IPS-11a (cell line): Measurements from ENCODE around the gene ZFPM1.

ENCODE experiments used
- H3K4me3 ChIP-seq: one replicate; pipeline ENCODE4 v1.5.1; 2013; ENCODE audit warnings: low read depth, low read length, control low read depth

Gene ZFPM1

DNA sequence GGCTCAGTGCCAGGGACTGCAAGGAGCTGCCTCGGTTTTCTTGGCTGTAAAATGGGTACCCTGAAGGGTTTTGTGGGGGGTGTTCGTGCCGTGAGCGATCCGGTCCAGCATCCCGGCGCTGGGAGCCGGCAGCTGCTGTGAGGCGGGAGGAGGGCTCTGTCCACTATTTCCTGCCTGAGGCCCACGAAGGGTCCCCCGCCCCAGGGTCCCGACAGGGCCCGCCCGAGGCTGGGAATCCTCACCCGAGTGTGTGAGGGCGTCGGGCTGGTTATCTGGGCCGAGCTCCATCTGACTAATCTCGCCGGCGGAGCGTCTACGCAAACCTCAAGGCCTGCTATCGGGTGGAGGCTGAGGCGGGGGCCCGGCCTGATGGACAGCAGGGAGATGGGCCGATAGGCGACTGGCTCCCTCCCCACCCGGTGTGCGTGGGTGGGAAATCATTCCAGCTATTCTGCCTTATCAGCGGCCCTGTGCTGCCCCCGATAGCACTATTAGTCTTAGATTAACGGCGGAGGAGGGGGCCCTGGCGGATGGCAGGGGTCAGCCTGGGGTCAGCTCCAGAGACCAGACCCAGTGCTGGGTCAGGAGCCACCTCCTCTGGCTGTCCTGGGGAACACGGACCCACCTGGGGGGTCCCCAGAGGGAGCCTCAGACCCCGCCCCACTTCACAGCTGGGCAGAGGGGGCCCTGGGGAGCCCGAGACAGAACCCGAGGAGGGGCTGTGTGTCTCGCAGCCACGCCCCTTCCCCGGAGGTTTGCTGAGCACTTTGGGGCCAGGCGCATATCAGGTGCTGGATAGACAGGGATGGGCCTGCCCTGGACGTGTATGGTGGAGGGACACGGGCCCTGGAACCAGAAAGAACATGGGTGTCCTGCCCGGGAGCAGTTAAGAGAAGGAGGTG, 44.7 kb downstream of the ZFPM1 start:
- no peak overlapping the region for H3K4me3 ChIP-seq

DNA sequence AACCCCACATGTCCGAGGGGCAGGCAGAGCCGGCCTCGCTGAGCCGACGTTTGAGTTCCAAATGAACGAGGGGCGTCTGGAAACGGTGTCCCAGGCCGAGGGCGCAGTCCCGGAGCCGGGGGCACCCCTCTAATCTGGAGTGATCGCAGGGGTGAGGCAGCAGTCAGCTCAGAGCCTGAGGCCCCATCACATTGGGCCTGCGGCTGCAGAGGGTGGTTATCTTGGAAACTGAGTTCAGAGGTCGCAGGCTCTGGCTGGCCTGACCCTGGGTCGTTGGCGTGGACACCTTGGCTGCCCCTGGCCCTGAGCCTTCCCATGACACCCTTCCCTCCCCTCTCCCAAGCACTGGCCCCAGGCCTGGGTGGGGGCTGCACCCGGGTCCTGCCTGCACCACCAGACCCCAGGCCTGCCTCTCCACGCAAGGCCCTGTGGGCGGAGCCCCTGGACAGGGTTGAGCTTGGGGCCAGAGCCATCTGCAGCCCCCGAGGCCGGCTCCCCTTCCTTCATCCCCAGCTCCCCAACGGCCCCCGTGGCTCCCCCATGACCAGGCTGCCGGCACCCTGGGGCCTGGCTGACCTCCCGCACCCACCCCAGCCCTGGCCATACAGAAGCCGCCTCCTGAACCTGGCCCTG, 45.6 kb downstream of the ZFPM1 start:
- H3K4me3 ChIP-seq, result no peak overlapping the region

DNA sequence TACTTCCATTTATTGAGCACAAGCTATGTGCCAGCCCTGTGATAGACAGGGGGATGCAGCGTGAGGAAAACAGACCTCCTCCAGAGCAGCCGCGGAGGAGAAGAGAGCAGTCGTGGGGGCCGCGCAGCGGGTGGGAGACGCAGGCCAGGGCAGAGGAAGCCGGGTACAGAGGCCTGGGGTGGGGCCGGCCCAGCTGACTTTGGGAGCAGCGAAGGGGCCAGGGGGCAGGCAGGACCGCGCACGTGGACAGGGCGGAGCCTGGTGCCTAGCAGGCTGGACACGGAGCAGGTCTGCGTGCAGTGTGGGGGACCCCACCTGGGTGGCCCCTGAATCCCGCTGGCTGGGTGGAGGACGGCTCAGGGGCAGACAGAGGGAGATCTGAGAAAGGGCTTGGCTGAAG, 46.2 kb downstream of the ZFPM1 start:
- H3K4me3 ChIP-seq, result no peak overlapping the region

GRCh38 chr16:88499836-88500251, 46.8 kb downstream of the ZFPM1 start:
- H3K4me3 ChIP-seq, result no peak overlapping the region

DNA sequence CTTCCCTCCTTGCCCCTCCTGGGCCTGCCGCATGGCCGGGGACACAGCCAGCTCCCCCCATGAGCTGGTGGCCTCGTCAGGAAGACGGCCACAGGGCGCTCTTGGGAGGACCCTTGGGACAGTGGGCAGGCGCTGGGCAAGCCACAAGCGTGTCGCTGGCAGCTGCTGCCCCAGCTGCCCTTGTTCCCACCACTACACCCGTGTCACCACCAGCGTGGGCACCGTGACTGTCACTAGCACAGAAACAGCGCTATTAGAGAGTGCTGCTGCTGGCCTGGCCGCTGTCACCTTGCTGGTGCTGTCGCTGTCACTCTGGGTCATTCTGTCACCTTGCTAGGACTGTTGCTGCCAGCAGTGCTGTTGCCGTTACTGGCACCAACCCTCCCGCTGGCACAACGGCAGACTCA, 47.2 kb downstream of the ZFPM1 start:
- H3K4me3 ChIP-seq, result no peak overlapping the region

- H3K4me3 ChIP-seq, result no peak overlapping the region
Observed at GRCh38 chr16:88502371-88502770, 49.3 kb downstream of the ZFPM1 start.

GRCh38 chr16:88502776-88503280, 49.7 kb downstream of the ZFPM1 start:
- no peak overlapping the region for H3K4me3 ChIP-seq

GRCh38 chr16:88503374-88503770, 50.3 kb downstream of the ZFPM1 start:
- no peak overlapping the region for H3K4me3 ChIP-seq

GRCh38 chr16:88503771-88504488, 50.9 kb downstream of the ZFPM1 start:
- no peak overlapping the region for H3K4me3 ChIP-seq

DNA sequence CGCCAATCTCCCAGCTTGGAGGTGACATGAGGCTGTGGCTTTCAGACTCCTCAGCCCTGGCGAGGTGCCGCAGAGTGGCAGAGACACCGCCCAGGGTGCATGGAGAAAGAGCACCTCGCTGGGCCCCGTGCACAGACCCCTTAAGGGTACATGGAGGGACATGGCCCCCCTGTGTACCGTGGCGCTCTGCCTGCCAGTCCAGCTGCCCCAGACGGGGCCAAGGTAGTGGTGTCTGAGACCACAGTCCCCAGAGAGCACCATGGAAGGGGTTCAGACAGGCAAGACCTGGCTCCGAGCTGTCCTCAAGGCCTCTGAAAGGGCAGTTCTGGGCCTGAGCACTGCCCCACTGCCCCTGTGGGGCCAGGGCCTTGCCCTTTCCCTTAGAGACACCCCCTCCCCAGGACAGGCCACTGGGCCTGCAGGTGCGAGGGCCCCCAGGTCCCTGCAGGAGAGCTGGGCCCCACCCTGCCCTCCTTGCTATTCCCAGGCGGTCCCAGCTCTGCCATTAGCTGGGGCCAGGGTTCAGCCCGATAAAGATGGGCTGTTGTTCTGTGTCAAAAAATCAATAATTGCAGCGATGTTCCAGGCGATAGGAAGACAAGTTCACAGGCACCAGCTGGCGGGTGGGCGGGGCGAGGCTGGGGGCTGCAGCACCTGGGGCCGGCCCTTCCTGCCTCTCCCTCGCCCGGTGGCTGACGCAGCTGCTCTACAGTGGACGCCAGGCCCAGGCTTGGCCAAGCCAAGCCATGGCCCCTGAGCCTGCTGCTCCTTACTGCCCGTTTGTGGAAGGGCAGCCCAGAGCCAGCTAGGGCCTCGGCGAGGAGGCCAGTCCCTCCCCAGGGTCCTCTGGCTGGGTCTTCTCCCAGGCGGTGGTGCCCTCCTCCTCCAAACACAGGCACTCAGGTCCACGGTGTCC, 51.7 kb downstream of the ZFPM1 start:
- H3K4me3 ChIP-seq, result no peak overlapping the region

- no peak overlapping the region for H3K4me3 ChIP-seq
Observed at GRCh38 chr16:88505405-88506082, 52.5 kb downstream of the ZFPM1 start.

DNA sequence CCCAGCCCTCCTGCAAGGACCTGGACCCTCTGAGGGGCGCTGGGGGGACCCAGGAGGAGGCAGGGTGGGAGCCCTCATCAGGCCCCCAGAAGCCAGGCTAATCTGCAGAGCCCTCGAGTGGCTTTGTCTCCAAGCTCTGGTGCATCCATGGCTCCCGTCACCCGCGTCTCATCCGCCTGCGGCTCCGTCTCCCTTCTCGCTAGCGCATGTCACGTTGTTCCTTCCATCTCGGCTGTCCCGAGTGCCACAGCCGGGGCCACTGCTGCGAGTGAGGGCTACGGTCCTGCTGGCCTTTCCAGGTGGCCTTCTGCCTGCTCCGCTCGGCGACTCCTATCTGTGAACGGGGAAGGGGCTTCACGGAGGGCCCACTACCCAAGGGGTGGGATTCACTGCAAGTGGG, 53.6 kb downstream of the ZFPM1 start:
- H3K4me3 ChIP-seq, result no peak overlapping the region

- no peak overlapping the region for H3K4me3 ChIP-seq
Observed at GRCh38 chr16:88507231-88507743, 54.2 kb downstream of the ZFPM1 start.

DNA sequence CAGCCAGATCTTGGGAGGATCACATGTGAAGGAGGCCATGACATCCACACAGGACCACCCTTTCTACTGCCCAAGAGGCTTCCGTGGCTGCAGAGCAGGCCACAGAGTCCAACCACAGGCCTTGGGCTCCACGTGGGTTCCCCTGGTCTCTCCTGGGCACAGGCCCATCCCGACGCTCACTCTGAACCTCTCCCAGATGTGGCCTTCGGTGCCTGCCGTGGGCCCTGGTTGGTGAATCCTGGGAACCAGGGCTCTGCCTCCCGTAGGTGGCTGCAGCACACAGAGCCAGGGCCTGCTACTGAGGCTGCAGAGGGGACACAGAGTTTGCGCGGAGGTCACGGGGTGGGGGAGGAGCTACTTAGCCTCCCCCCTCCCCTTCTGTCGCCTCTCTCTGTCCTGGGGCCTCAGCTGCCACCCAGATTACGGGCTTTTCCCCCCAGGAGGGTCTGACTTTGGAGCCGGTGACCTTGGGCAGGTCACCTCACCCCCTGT, 55.3 kb downstream of the ZFPM1 start:
- H3K4me3 ChIP-seq, result no peak overlapping the region

- H3K4me3 ChIP-seq, result no peak overlapping the region
Observed at GRCh38 chr16:88508868-88509748, 56.0 kb downstream of the ZFPM1 start.

GRCh38 chr16:88509749-88510069, 56.6 kb downstream of the ZFPM1 start:
- H3K4me3 ChIP-seq, result no peak overlapping the region

DNA sequence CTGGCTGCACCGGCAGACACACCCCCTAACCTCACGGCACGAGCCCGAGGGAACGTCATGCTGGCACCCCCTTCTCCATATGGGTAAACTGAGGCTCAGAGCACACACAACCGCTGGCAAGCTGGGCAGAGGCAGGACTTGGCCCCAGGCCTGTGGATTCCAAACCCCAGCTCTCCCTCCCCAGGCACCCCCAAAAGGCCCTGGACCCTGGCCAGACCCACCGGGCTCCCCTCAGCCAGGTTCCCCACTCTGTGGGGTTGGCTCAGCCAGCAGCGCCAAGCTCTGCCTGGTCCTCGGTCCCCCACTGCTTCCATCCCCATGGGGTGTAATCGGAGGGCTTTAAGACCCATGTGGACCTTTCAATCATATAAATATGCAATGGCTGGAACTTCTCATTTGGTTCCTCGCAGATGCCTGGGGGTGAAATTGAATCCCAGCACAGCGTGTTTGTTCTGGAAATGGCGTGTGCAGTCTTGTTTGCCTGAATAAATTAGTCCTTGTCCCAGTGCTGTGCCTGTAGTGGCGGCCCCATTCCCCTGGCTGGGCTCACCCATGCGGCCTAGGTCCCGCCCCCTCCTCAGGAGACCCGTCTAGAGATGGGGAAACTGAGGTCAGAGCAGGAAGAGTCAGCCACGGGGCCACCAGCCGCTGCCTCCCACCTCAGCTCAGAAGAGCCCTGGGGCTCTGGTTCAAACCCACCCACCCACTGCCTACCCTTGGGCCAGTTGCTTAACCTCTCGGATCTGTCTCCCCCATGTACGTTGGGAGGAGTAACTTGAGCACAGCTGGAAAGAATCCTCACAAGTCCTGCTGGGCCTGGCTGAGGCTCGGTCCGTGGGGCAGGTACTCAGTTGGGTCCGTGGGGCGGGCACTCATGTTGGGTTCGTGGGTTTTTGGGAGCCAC, 57.3 kb downstream of the ZFPM1 start:
- no peak overlapping the region for H3K4me3 ChIP-seq

DNA sequence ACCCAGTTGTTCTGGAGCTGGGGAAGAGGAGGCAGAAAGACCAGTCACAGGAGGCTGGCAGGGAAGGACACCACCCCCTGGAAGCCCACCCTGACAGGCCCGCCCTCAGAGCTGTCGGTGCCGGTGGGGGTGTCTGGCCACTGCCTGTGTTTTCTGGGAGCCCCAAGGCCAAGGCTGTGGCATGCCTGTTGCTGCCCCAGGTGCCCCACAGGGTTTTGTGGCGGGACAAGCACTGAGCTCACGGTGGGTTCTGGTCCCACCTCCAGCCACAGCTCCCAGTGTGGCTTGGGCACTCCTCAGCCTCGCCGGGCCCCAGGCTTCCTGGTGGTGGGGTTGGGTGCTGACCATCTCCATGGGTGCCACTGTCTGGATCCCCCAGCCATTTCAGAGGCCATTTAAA, 58.0 kb downstream of the ZFPM1 start:
- H3K4me3 ChIP-seq, result no peak overlapping the region
